Measurements from ENCODE around the gene ENOSF1. TPM values are rescaled to one million over a fixed set of nuclear protein-coding genes. Genes with fewer than 3 reads are reported as not detected.

Gene ENOSF1
- total and polyA plus RNA-seq, 11 donors: 9.9 to 38.7 (median 22.2) TPM

GRCh38 chr18:750456-750855, 38.0 kb upstream of the ENOSF1 start:
- Histone ChIP-seq H3K4me3 (no peak overlapping the region), H3K27ac (no peak overlapping the region), H3K4me1 (no peaks in the 10 kb centered on the region), H3K36me3 (peaks cover 0 to 88% (median 52%) of the 10 kb centered on the region in 9 donors), H3K9me3 (no peaks in the 10 kb centered on the region), H3K27me3 (no peaks in the 10 kb centered on the region)
- ATAC-seq (no peak), DNase-seq (no peak)
- 90 to 99% (median 93%) methylated on average over 1 of the region's 1 CpG for WGBS, 4 donors
- intact Hi-C loops (cut with DNase I): loop anchor here in 2 of 10 donors (5.0 kb wide), 2 partner anchors 57 to 67 kb away; no protein-coding TSS in a partner anchor
- TF ChIP-seq, protein P1, sequence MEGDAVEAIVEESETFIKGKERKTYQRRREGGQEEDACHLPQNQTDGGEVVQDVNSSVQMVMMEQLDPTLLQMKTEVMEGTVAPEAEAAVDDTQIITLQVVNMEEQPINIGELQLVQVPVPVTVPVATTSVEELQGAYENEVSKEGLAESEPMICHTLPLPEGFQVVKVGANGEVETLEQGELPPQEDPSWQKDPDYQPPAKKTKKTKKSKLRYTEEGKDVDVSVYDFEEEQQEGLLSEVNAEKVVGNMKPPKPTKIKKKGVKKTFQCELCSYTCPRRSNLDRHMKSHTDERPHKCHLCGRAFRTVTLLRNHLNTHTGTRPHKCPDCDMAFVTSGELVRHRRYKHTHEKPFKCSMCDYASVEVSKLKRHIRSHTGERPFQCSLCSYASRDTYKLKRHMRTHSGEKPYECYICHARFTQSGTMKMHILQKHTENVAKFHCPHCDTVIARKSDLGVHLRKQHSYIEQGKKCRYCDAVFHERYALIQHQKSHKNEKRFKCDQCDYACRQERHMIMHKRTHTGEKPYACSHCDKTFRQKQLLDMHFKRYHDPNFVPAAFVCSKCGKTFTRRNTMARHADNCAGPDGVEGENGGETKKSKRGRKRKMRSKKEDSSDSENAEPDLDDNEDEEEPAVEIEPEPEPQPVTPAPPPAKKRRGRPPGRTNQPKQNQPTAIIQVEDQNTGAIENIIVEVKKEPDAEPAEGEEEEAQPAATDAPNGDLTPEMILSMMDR (IDR thresholded peaks at IDR 0.05): no peak
- no peak for TF ChIP-seq POLR2A (IDR thresholded peaks at IDR 0.05)

- Histone ChIP-seq H3K27me3 (no peaks in the 10 kb centered on the region), H3K4me1 (peaks cover 0 to 4% (median 0%) of the 10 kb centered on the region in 12 donors), H3K4me3 (no peak overlapping the region), H3K9me3 (no peaks in the 10 kb centered on the region), H3K27ac (no peak overlapping the region), H3K36me3 (peaks cover 0 to 83% (median 42%) of the 10 kb centered on the region in 9 donors)
- DNase-seq: no peak
- intact Hi-C loops (cut with DNase I): loop anchor here in 3 of 10 donors (5.0 to 10.0 kb wide), 4 partner anchors 72 to 460 kb away; no protein-coding TSS in a partner anchor
- 95 to 98% (median 96%) methylated on average over 2 of the region's 2 CpGs for WGBS, 4 donors
- ATAC-seq: no peak
- no peak for TF ChIP-seq POLR2A (IDR thresholded peaks at IDR 0.05)
- TF ChIP-seq, protein P1 (IDR thresholded peaks at IDR 0.05): no peak
These were observed 32.6 kb upstream of the ENOSF1 start for GRCh38 chr18:744832-745597.

DNA sequence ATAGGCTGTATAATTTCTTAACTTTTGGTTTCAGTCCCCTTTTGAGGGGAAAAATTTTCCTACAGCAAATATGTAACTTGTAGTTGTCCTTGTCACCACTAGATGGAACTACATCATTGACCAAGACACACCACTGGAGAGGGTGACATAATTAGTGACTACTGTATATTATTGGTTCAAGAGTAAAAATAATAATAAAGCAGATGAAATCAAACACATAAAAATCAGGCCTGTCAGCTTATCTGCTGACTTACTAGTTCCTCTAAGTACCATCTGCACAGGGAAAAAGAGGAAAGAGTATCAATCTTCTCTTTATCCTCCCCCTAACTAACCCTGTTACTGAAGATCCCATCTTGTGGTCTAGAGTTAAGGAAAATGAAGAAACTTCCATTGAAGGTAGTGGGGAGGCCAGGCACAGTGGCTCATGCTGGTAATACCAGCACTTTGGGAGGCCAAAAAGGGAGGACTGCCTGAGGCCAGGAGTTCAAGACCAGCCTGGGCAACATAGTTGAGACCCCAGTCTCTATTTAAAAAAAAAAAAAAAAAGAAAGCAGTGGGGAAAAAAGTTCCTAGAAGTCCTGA, 29.6 kb upstream of the ENOSF1 start:
- Histone ChIP-seq H3K36me3 (peaks cover 0 to 92% (median 50%) of the 10 kb centered on the region in 9 donors), H3K27me3 (no peaks in the 10 kb centered on the region), H3K9me3 (no peaks in the 10 kb centered on the region), H3K4me3 (no peak overlapping the region), H3K27ac (peak overlapping the region in 1 of 12 donors; percentile 9), H3K4me1 (peaks cover 0 to 4% (median 0%) of the 10 kb centered on the region in 12 donors)
- no peak for TF ChIP-seq POLR2A (IDR thresholded peaks at IDR 0.05)
- TF ChIP-seq, protein P1 (IDR thresholded peaks at IDR 0.05): peak; percentile 73 to 86 (median 79)
- DNase-seq (no peak), ATAC-seq (peak; percentile 20 to 82 (median 74))
- intact Hi-C loops (cut with DNase I): loop anchor here (1.0 to 10.0 kb wide), 7 partner anchors 75 to 457 kb away; no protein-coding TSS in a partner anchor

GRCh38 chr18:732371-732770, 19.9 kb upstream of the ENOSF1 start:
- no peak overlapping the region for H3K4me3 ChIP-seq
- H3K4me1 ChIP-seq: no peaks in the 10 kb centered on the region
- ATAC-seq (no peak), DNase-seq (no peak)
- intact Hi-C loops (cut with DNase I): no loop called here
- H3K9me3 ChIP-seq: no peaks in the 10 kb centered on the region
- H3K27ac ChIP-seq: no peak overlapping the region
- TF ChIP-seq POLR2A (IDR thresholded peaks at IDR 0.05): no peak
- TF ChIP-seq, protein P1 (IDR thresholded peaks at IDR 0.05): no peak
- WGBS, 4 donors: 83 to 92% (median 90%) methylated on average over 3 of the region's 3 CpGs
- H3K36me3 ChIP-seq: peaks cover 0 to 89% (median 44%) of the 10 kb centered on the region in 9 donors
- H3K27me3 ChIP-seq: no peaks in the 10 kb centered on the region

Data from heart left ventricle (tissue), 16 donors.